ENCODE measurements around the gene AK3.

AK3 gene

GRCh38 chr9:4739587-4740387 is 1.2 kb downstream of the AK3 start:
- peak overlapping the region; percentile 78 for H3K4me3 ChIP-seq (ENCODE audit: low read depth, low read length)
- DNase-seq (ENCODE audit: low read depth): no peak
- TF ChIP-seq CTCF (IDR thresholded peaks at IDR 0.05; ENCODE audit: control insufficient read depth, extremely low read depth, insufficient read depth): no peak

- H3K4me3 ChIP-seq (ENCODE audit: low read depth, low read length): peak overlapping the region; percentile 78
- no peak for DNase-seq (ENCODE audit: low read depth)
- no peak for TF ChIP-seq CTCF (IDR thresholded peaks at IDR 0.05; ENCODE audit: control insufficient read depth, extremely low read depth, insufficient read depth)
These were observed 2.0 kb downstream of the AK3 start for GRCh38 chr9:4738866-4739586.

GRCh38 chr9:4734150-4734549 is 6.9 kb downstream of the AK3 start:
- DNase-seq (ENCODE audit: low read depth): no peak
- no peak overlapping the region for H3K4me3 ChIP-seq (ENCODE audit: low read depth, low read length)
- no peak for TF ChIP-seq CTCF (IDR thresholded peaks at IDR 0.05; ENCODE audit: control insufficient read depth, extremely low read depth, insufficient read depth)

GRCh38 chr9:4732890-4733289 is 8.1 kb downstream of the AK3 start:
- no peak for TF ChIP-seq CTCF (IDR thresholded peaks at IDR 0.05; ENCODE audit: control insufficient read depth, extremely low read depth, insufficient read depth)
- no peak overlapping the region for H3K4me3 ChIP-seq (ENCODE audit: low read depth, low read length)
- no peak for DNase-seq (ENCODE audit: low read depth)

- DNase-seq (ENCODE audit: low read depth): no peak
- TF ChIP-seq CTCF (IDR thresholded peaks at IDR 0.05; ENCODE audit: control insufficient read depth, extremely low read depth, insufficient read depth): no peak
- no peak overlapping the region for H3K4me3 ChIP-seq (ENCODE audit: low read depth, low read length)
These were observed 13.4 kb downstream of the AK3 start for GRCh38 chr9:4727593-4727992.

GRCh38 chr9:4725706-4726442 is 15.1 kb downstream of the AK3 start:
- DNase-seq (ENCODE audit: low read depth): no peak
- no peak for TF ChIP-seq CTCF (IDR thresholded peaks at IDR 0.05; ENCODE audit: control insufficient read depth, extremely low read depth, insufficient read depth)
- H3K4me3 ChIP-seq (ENCODE audit: low read depth, low read length): no peak overlapping the region

Measured in LNCaP clone FGC (cell line).